ENCODE measurements around the gene KCTD13.
"Not testable (repeated sequence)": the region's sequence is repeated elsewhere in the genome, so short reads cannot be mapped to it uniquely, and the experiment has no call there.

KCTD13 gene

DNA sequence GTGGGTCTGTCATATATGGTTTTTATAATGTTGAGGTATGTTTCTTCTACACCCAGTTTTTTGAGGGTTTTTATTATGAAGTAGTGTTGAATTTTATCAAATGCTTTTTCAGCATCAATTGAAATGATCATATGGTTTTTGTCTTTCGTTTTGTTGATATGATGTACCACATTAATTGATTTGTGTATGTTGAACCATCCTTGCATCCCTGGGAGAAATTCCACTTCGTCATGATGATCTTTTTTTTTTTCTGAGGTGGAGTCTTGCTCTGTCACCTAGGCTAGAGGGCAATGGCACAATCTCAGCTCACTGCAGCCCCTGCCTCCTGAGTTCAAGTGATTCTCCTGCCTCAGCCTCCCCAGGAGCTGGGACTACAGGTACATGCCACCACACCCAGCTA, 21.9 kb upstream of the KCTD13 start:
- no peak for TF ChIP-seq SPI1 (IDR thresholded peaks at IDR 0.05; ENCODE audit: low read depth, low read length)
- no peak for TF ChIP-seq POLR2AphosphoS5 (IDR thresholded peaks at IDR 0.05; ENCODE audit: low read depth, low read length)
- no peak for TF ChIP-seq POU2F2 (IDR thresholded peaks at IDR 0.05; ENCODE audit: low read depth, low read length)
- no peak for TF ChIP-seq POLR2A (IDR thresholded peaks at IDR 0.05; ENCODE audit: low read depth, low read length)
- no peak for TF ChIP-seq TAF1 (IDR thresholded peaks at IDR 0.05; ENCODE audit: low read depth, low read length)
- TF ChIP-seq PAX5 (IDR thresholded peaks at IDR 0.05; ENCODE audit: insufficient read depth, low read length, severe bottlenecking): no peak
- FAIRE-seq: no peak
- no peak for DNase-seq (ENCODE audit: insufficient read length, low spot score)

DNA sequence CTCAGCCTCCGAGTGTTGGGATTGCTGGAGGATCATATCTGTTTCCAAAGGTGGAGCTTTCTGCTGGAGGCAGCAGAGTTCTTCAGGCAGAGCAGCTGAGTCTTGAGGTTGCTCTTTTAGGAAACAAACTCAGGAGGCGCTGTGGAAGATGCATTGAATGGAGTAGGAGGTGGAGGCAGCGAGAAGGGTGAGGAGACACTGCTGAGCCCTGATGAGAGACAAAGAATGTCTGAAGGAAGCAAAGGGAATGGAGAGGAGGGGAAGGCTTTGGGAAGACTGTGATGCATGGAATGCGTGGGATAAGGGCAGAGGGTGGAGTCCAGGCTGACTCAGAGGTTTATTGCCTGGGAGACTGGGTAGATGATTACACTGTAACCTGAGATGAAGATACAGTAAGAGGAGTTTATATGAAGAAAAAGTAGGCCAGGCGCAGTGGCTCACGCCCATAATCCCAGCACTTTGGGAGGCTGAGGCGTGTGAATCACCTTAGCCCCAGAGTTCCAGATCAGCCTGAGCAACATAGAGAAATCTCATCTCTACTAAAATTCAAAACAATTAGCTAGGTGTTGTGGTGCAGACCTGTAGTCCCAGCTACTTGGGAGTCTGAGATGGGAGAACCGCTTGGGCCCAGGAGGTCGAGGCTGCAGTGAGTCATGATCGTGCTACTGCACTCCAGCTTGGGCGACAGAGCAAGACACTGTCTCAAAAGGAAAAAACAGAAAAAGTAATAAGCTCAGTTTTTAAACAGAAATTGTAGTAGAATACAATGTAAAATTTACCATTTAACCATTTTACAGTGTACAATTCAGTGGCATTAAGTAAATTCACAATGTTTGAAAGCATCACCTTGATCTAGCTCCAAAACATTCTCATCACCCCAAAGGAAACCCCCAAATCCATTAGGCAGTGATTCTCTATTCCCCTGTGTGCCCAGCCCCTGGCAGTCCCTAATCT, 18.1 kb upstream of the KCTD13 start:
- TF ChIP-seq PAX5 (IDR thresholded peaks at IDR 0.05; ENCODE audit: insufficient read depth, low read length, severe bottlenecking): no peak
- no peak for TF ChIP-seq SPI1 (IDR thresholded peaks at IDR 0.05; ENCODE audit: low read depth, low read length)
- no peak for TF ChIP-seq POU2F2 (IDR thresholded peaks at IDR 0.05; ENCODE audit: low read depth, low read length)
- no peak for TF ChIP-seq POLR2A (IDR thresholded peaks at IDR 0.05; ENCODE audit: low read depth, low read length)
- TF ChIP-seq POLR2AphosphoS5 (IDR thresholded peaks at IDR 0.05; ENCODE audit: low read depth, low read length): no peak
- TF ChIP-seq TAF1 (IDR thresholded peaks at IDR 0.05; ENCODE audit: low read depth, low read length): no peak
- FAIRE-seq: no peak
- no peak for DNase-seq (ENCODE audit: insufficient read length, low spot score)

DNA sequence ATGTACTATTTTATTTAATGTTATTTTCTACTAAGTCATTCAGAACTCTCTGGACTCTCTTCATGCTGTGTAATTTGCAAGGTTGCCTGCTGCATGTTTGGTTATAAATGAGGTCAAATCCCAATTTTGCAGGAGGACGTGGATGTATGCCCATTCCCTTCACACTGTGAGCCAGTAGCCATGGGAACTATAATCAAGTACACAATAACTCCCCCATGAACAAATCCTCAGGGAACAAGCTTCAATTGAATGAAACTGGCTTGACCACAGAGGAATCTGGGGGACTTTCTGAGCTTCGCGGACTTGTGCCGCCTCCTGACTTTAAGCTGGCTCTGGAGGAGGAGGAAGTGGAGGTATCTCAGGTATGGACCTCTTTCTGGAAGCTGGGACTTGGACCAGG, 14.6 kb upstream of the KCTD13 start:
- no peak for FAIRE-seq
- DNase-seq (ENCODE audit: insufficient read length, low spot score): no peak
- TF ChIP-seq SPI1 (IDR thresholded peaks at IDR 0.05; ENCODE audit: low read depth, low read length) (no peak), POU2F2 (IDR thresholded peaks at IDR 0.05; ENCODE audit: low read depth, low read length) (no peak), PAX5 (IDR thresholded peaks at IDR 0.05; ENCODE audit: insufficient read depth, low read length, severe bottlenecking) (no peak), POLR2A (IDR thresholded peaks at IDR 0.05; ENCODE audit: low read depth, low read length) (no peak), POLR2AphosphoS5 (IDR thresholded peaks at IDR 0.05; ENCODE audit: low read depth, low read length) (no peak), TAF1 (IDR thresholded peaks at IDR 0.05; ENCODE audit: low read depth, low read length) (no peak)

DNA sequence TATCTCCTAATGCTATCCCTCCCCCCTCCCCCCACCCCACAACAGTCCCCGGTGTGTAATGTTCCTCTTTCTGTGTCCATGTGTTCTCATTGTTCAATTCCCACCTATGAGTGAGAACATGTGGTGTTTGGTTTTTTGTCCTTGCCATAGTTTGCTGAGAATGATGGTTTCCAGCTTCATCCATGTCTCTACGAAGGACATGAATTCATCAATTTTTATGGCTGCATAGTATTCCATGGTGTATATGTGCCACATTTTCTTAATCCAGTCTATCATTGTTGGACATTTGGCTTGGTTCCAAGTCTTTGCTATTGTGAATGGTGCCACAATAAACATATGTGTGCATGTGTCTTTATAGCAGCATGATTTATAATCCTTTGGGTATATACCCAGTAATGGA, 5.7 kb upstream of the KCTD13 start:
- DNase-seq (ENCODE audit: insufficient read length, low spot score); FAIRE-seq: not testable (repeated sequence)

DNA sequence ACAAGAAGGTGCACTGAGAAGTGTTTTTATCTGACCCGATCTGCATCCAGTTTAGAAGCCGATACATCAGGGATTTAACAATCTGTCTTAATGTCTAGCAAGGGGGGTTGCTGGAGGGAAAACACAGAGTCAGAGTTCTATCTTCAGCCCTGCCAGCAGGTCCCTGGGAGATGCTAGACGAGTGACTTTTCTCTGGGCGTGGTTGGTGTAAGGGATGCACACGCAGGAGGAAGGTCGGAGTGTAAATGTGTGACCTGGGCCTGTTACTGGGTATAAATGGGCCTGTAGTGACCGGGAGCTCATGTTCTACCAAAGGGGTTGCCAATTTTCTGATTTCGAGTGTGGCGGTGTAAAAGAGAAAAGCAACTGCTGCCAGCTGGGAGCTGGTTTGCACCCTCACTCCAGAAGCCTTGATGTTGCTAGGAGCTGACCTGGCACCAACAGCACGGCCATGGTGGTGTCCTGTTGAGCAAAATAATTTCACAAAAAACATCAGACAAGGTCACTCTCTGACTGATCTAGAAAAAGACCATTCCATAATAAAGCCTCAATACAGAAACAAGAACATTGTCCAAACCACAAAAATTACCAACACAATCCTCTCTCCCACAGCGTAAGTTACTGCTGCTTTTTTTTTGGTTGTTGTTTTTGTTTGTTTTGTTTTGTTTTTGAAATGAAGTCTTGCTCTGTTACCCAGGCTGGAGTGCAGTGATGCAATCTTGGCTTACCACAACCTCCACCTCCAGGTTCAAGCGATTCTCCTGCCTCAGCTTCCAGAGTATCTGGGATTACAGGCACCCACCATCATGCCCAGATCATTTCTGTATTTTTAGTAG, 1.3 kb upstream of the KCTD13 start:
- no peak for DNase-seq (ENCODE audit: insufficient read length, low spot score)
- no peak for FAIRE-seq
- TF ChIP-seq POLR2AphosphoS5 (IDR thresholded peaks at IDR 0.05; ENCODE audit: low read depth, low read length) (no peak), TAF1 (IDR thresholded peaks at IDR 0.05; ENCODE audit: low read depth, low read length) (no peak), POLR2A (IDR thresholded peaks at IDR 0.05; ENCODE audit: low read depth, low read length) (no peak), PAX5 (IDR thresholded peaks at IDR 0.05; ENCODE audit: insufficient read depth, low read length, severe bottlenecking) (no peak), POU2F2 (IDR thresholded peaks at IDR 0.05; ENCODE audit: low read depth, low read length) (no peak), SPI1 (IDR thresholded peaks at IDR 0.05; ENCODE audit: low read depth, low read length) (no peak)

DNA sequence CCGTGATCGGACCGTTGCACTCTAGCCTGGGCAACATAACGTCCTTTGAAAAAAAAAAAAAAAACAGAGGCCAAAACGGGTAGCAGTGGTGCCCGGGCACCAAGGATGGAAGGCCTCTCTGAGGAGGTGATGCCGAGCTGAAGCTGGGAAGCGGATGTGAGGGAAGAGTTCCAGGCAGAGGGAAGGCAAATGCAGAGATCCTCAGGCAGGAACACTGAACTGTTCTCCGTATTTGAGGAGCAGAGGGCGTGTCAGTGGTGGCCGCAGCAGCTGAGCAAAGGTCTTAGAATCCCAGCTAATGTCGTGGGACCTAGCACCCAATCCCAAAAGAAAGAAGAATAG, 656 bp upstream of the KCTD13 start:
- FAIRE-seq: no peak
- TF ChIP-seq PAX5 (IDR thresholded peaks at IDR 0.05; ENCODE audit: insufficient read depth, low read length, severe bottlenecking) (no peak), POLR2A (IDR thresholded peaks at IDR 0.05; ENCODE audit: low read depth, low read length) (no peak), POLR2AphosphoS5 (IDR thresholded peaks at IDR 0.05; ENCODE audit: low read depth, low read length) (no peak), SPI1 (IDR thresholded peaks at IDR 0.05; ENCODE audit: low read depth, low read length) (no peak), POU2F2 (IDR thresholded peaks at IDR 0.05; ENCODE audit: low read depth, low read length) (no peak), TAF1 (IDR thresholded peaks at IDR 0.05; ENCODE audit: low read depth, low read length) (no peak)
- DNase-seq (ENCODE audit: insufficient read length, low spot score): no peak

DNA sequence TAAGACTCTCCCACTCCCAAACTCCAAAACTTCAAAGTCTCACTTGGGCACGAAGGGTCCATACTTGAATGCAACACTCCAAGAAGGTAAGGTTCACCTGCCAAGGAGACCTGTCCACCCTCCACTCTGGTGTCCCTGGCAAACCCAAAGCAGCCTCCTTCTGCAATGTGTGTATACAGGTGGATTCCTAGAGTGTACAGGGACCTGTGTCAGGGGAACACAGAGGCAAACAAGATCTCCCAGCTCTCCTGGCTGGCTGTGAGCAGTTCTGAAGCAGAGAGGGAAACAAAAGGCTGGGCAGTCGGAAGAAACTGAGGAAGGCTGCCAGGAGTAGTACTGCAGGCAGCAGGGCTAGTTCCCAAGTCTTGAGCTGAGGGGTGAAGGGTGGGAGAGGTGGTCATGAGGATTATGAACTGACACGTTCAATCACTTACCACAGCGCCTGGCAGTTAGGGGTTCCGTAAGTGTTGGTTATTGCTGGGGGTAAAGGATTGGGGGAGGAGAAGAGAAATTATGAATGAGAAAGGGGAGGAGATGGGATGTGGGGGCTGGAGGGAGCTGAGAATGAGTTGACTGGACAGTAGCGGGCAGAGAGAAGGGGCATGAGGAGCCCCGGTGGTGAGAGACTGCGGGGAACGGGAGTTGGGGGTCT, 795 bp downstream of the KCTD13 start:
- no peak for TF ChIP-seq PAX5 (IDR thresholded peaks at IDR 0.05; ENCODE audit: insufficient read depth, low read length, severe bottlenecking)
- TF ChIP-seq POLR2AphosphoS5 (IDR thresholded peaks at IDR 0.05; ENCODE audit: low read depth, low read length): no peak
- no peak for TF ChIP-seq TAF1 (IDR thresholded peaks at IDR 0.05; ENCODE audit: low read depth, low read length)
- TF ChIP-seq POLR2A (IDR thresholded peaks at IDR 0.05; ENCODE audit: low read depth, low read length): no peak
- no peak for TF ChIP-seq POU2F2 (IDR thresholded peaks at IDR 0.05; ENCODE audit: low read depth, low read length)
- TF ChIP-seq SPI1 (IDR thresholded peaks at IDR 0.05; ENCODE audit: low read depth, low read length): no peak
- DNase-seq (ENCODE audit: insufficient read length, low spot score): no peak
- FAIRE-seq: no peak

DNA sequence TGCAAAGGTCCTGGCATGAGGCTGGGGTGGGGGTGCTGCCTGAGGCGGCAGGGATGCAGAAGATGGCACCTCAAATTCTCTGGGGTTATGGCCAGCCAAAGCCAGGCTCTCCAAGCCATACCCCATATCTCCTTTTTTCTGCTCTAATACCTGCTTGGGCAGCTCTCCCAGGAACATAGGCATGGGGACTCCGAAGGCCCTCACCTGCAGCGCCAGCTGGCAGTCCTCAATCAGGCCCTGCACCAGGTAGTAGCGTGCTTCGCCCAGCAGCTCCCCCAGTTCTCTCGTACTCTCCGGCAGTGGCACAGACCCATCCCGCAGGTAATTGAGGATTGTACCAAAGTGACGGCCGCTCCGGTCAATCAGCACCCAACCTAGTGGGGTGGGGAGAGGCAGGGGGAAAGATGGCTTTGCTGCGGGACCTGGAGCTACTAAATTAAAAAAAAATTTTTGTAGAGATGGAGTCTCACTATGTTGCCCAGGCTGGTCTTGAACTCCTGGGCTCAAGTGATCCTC, 3.0 kb downstream of the KCTD13 start:
- no peak for FAIRE-seq
- no peak for DNase-seq (ENCODE audit: insufficient read length, low spot score)

DNA sequence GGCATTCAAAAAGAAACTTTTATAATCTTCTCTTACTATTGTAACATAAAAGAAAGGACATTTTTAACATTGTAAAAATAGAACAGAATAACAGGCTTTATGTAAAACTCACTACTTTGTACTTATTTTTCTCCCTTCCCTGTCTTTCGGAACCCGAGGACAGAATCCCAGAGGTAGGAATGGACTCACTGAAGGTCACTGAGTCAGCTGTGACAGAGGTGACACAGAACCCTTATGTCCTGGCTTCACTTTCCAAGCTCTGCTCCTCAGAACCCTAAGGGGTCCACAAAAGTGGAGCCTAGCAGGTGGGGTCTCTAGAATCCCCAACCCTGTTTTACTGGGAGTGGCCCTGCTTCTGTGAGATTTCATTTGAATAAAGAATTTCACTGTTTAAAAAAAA, 3.7 kb downstream of the KCTD13 start:
- no peak for TF ChIP-seq POLR2AphosphoS5 (IDR thresholded peaks at IDR 0.05; ENCODE audit: low read depth, low read length)
- TF ChIP-seq POU2F2 (IDR thresholded peaks at IDR 0.05; ENCODE audit: low read depth, low read length): no peak
- no peak for TF ChIP-seq SPI1 (IDR thresholded peaks at IDR 0.05; ENCODE audit: low read depth, low read length)
- TF ChIP-seq PAX5 (IDR thresholded peaks at IDR 0.05; ENCODE audit: insufficient read depth, low read length, severe bottlenecking): no peak
- FAIRE-seq (no peak), DNase-seq (ENCODE audit: insufficient read length, low spot score) (no peak)

More for the DNA sequence above, 3.0 kb downstream of the KCTD13 start:
- TF ChIP-seq PAX5 (IDR thresholded peaks at IDR 0.05; ENCODE audit: insufficient read depth, low read length, severe bottlenecking) (no peak), TAF1 (IDR thresholded peaks at IDR 0.05; ENCODE audit: low read depth, low read length) (no peak), POU2F2 (IDR thresholded peaks at IDR 0.05; ENCODE audit: low read depth, low read length) (no peak), POLR2A (IDR thresholded peaks at IDR 0.05; ENCODE audit: low read depth, low read length) (no peak), POLR2AphosphoS5 (IDR thresholded peaks at IDR 0.05; ENCODE audit: low read depth, low read length) (no peak), SPI1 (IDR thresholded peaks at IDR 0.05; ENCODE audit: low read depth, low read length) (no peak)
